WTC11 (cell line): ENCODE results near the gene FRMD4A. TPM values are rescaled to one million over a fixed set of nuclear protein-coding genes. Genes with fewer than 3 reads are reported as not detected.

Experiments used
- ATAC-seq: fragments of 200-7000 bp; cut with Tn5 transposase; 2 replicates; pipeline ENCODE4 v1.10.0; 2021; ENCODE audit warnings: mild to moderate bottlenecking, moderate library complexity
- CTCF ChIA-PET: fragments of 300-600 bp; sonication (Branson Sonifier 250); formaldehyde crosslinking; loops from one replicate; lab custom pipeline; 2021; ENCODE audit warnings: antibody characterized with exemption; lab: Charles Lee
- POLR2A ChIA-PET: fragments of 350-600 bp; sonication (Branson Sonifier 250); formaldehyde crosslinking; loops from one replicate; lab custom pipeline; 2021; ENCODE audit warnings: antibody characterized with exemption; lab: Charles Lee
- DNase-seq: peaks from one replicate; pipeline ENCODE4 v3.0.0; 2021; ENCODE audit warnings: low spot score
- H3K27ac Mint-ChIP-seq: 2 replicates; pipeline ENCODE4 v1.8.0; 2021; ENCODE audit warnings: mixed read lengths
- H3K27me3 Mint-ChIP-seq: 2 replicates; pipeline ENCODE4 v1.8.0; 2021; ENCODE audit warnings: low read depth, mild to moderate bottlenecking, moderate library complexity, mixed read lengths
- H3K36me3 Mint-ChIP-seq: 2 replicates; pipeline ENCODE4 v1.8.0; 2021; ENCODE audit warnings: mixed read lengths
- H3K4me1 Mint-ChIP-seq: 2 replicates; pipeline ENCODE4 v1.8.0; 2022; ENCODE audit warnings: mixed read lengths
- H3K4me3 Mint-ChIP-seq: 2 replicates; pipeline ENCODE4 v1.8.0; 2021; ENCODE audit warnings: mild to moderate bottlenecking, moderate library complexity, mixed read lengths
- H3K9me3 Mint-ChIP-seq: 2 replicates; pipeline ENCODE4 v1.8.0; 2021; ENCODE audit warnings: mixed read lengths
- ATF1 ChIP-seq: sonication (generic); formaldehyde crosslinking; IDR thresholded peaks from 2 replicates; pipeline ENCODE4 v1.8.1; 2023; ENCODE audit warnings: mild to moderate bottlenecking, moderate library complexity, missing genetic modification reagents
- GTF2I ChIP-seq: fragments of 250-450 bp; sonication (Bioruptor Pico); conservative IDR thresholded peaks from 2 replicates; pipeline ENCODE4 v1.4.0; 2021; ENCODE audit warnings: mild to moderate bottlenecking
- NFATC4 ChIP-seq: fragments of 250-450 bp; sonication (Bioruptor Pico); IDR thresholded peaks from 2 replicates; pipeline ENCODE4 v1.9.0; 2021; ENCODE audit warnings: mild to moderate bottlenecking
- NFYB ChIP-seq: sonication (generic); formaldehyde crosslinking; conservative IDR thresholded peaks from 2 replicates; pipeline ENCODE4 v1.8.0; 2022; ENCODE audit warnings: low read depth, missing genetic modification reagents
- SP1 ChIP-seq: sonication (generic); formaldehyde crosslinking; conservative IDR thresholded peaks from 2 replicates; pipeline ENCODE4 v1.8.1; 2022; ENCODE audit warnings: missing genetic modification reagents
- TEAD1 ChIP-seq: sonication (generic); formaldehyde crosslinking; IDR thresholded peaks from 2 replicates; pipeline ENCODE4 v1.8.0; 2022; ENCODE audit warnings: mild to moderate bottlenecking, missing genetic modification reagents
- ZNF121 ChIP-seq: sonication (generic); formaldehyde crosslinking; IDR thresholded peaks from 2 replicates; pipeline ENCODE4 v1.8.0; 2023; ENCODE audit warnings: missing genetic modification reagents
- ZNF219 ChIP-seq: sonication (generic); formaldehyde crosslinking; IDR thresholded peaks from 2 replicates; pipeline ENCODE4 v1.8.0; 2023; ENCODE audit warnings: missing genetic modification reagents, mild to moderate bottlenecking, borderline replicate concordance
- total RNA-seq: library from RNA; stranded (reverse); gene quantifications from 3 replicates; pipeline ENCODE4 v1.2.3, GENCODE V29; 2021
- TF ChIP-seq, protein P1 (sequence below): sonication (generic); formaldehyde crosslinking; IDR thresholded peaks from 2 replicates; pipeline ENCODE4 v1.8.1; 2023; ENCODE audit warnings: mild to moderate bottlenecking, missing genetic modification reagents, moderate library complexity
- TF ChIP-seq, protein P2 (sequence below): fragments of 250-450 bp; sonication (Bioruptor Pico); IDR thresholded peaks from 2 replicates; pipeline ENCODE4 v1.9.0; 2021; ENCODE audit warnings: mild to moderate bottlenecking, borderline replicate concordance
- TF ChIP-seq, protein P3 (sequence below): sonication (generic); formaldehyde crosslinking; IDR thresholded peaks from 2 replicates; pipeline ENCODE4 v1.8.1; 2022; ENCODE audit warnings: mild to moderate bottlenecking, moderate library complexity, missing genetic modification reagents
- TF ChIP-seq, protein P4 (sequence below): sonication (generic); formaldehyde crosslinking; conservative IDR thresholded peaks from 2 replicates; pipeline ENCODE4 v1.8.1; 2023; ENCODE audit warnings: mild to moderate bottlenecking, low read depth, missing genetic modification reagents, moderate library complexity
- TF ChIP-seq, protein P5 (sequence below): fragments of 250-450 bp; sonication (Bioruptor Pico); IDR thresholded peaks from 2 replicates; pipeline ENCODE4 v1.9.0; 2021; ENCODE audit warnings: mild to moderate bottlenecking
- TF ChIP-seq, protein P6 (sequence below): sonication (generic); formaldehyde crosslinking; IDR thresholded peaks from 2 replicates; pipeline ENCODE4 v1.8.0; 2023; ENCODE audit warnings: missing genetic modification reagents, mild to moderate bottlenecking, borderline replicate concordance
- TF ChIP-seq, protein P7 (sequence below): sonication (generic); formaldehyde crosslinking; IDR thresholded peaks from 2 replicates; pipeline ENCODE4 v1.8.1; 2023; ENCODE audit warnings: mild to moderate bottlenecking, moderate library complexity, missing genetic modification reagents

Gene FRMD4A
- total RNA-seq, 1 experiment from 2014 or later, result 35.5 TPM

DNA sequence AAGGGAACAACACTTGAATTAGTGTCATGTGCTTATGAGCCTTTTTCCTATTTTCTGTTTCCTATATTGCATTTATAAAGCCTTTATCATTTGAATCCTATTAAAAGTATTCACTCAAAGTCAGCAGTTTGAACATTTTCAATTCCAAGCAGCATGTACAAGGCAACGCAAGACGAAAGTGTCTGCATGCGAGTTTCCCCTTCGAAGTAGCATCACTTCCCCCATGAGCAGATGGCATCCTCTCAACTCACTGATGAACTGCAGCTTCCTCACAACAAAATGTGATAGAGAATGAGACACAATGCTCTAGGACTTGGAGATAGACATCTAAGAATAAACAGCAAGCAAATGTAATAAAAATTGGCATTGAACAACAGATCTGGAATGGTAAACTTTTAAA is 473.3 kb downstream of the FRMD4A start:
- H3K36me3 Mint-ChIP-seq, result no peaks in the 10 kb centered on the region
- H3K9me3 Mint-ChIP-seq, result no peaks in the 10 kb centered on the region
- TF ChIP-seq ZNF219 (no peak), TEAD1 (CRISPR knock-in tag) (no peak), ATF1 (CRISPR knock-in tag) (no peak), NFATC4 (CRISPR knock-in tag) (no peak), NFYB (no peak), ZNF121 (CRISPR knock-in tag) (no peak), SP1 (CRISPR knock-in tag) (no peak), GTF2I (CRISPR knock-in tag) (no peak)
- TF ChIP-seq, protein P1, sequence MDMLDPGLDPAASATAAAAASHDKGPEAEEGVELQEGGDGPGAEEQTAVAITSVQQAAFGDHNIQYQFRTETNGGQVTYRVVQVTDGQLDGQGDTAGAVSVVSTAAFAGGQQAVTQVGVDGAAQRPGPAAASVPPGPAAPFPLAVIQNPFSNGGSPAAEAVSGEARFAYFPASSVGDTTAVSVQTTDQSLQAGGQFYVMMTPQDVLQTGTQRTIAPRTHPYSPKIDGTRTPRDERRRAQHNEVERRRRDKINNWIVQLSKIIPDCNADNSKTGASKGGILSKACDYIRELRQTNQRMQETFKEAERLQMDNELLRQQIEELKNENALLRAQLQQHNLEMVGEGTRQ (CRISPR knock-in tag), result no peak
- TF ChIP-seq, protein P2, sequence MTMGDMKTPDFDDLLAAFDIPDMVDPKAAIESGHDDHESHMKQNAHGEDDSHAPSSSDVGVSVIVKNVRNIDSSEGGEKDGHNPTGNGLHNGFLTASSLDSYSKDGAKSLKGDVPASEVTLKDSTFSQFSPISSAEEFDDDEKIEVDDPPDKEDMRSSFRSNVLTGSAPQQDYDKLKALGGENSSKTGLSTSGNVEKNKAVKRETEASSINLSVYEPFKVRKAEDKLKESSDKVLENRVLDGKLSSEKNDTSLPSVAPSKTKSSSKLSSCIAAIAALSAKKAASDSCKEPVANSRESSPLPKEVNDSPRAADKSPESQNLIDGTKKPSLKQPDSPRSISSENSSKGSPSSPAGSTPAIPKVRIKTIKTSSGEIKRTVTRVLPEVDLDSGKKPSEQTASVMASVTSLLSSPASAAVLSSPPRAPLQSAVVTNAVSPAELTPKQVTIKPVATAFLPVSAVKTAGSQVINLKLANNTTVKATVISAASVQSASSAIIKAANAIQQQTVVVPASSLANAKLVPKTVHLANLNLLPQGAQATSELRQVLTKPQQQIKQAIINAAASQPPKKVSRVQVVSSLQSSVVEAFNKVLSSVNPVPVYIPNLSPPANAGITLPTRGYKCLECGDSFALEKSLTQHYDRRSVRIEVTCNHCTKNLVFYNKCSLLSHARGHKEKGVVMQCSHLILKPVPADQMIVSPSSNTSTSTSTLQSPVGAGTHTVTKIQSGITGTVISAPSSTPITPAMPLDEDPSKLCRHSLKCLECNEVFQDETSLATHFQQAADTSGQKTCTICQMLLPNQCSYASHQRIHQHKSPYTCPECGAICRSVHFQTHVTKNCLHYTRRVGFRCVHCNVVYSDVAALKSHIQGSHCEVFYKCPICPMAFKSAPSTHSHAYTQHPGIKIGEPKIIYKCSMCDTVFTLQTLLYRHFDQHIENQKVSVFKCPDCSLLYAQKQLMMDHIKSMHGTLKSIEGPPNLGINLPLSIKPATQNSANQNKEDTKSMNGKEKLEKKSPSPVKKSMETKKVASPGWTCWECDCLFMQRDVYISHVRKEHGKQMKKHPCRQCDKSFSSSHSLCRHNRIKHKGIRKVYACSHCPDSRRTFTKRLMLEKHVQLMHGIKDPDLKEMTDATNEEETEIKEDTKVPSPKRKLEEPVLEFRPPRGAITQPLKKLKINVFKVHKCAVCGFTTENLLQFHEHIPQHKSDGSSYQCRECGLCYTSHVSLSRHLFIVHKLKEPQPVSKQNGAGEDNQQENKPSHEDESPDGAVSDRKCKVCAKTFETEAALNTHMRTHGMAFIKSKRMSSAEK, result no peak
- TF ChIP-seq, protein P3, sequence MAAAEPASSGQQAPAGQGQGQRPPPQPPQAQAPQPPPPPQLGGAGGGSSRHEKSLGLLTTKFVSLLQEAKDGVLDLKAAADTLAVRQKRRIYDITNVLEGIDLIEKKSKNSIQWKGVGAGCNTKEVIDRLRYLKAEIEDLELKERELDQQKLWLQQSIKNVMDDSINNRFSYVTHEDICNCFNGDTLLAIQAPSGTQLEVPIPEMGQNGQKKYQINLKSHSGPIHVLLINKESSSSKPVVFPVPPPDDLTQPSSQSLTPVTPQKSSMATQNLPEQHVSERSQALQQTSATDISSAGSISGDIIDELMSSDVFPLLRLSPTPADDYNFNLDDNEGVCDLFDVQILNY, result no peak
- TF ChIP-seq, protein P4, sequence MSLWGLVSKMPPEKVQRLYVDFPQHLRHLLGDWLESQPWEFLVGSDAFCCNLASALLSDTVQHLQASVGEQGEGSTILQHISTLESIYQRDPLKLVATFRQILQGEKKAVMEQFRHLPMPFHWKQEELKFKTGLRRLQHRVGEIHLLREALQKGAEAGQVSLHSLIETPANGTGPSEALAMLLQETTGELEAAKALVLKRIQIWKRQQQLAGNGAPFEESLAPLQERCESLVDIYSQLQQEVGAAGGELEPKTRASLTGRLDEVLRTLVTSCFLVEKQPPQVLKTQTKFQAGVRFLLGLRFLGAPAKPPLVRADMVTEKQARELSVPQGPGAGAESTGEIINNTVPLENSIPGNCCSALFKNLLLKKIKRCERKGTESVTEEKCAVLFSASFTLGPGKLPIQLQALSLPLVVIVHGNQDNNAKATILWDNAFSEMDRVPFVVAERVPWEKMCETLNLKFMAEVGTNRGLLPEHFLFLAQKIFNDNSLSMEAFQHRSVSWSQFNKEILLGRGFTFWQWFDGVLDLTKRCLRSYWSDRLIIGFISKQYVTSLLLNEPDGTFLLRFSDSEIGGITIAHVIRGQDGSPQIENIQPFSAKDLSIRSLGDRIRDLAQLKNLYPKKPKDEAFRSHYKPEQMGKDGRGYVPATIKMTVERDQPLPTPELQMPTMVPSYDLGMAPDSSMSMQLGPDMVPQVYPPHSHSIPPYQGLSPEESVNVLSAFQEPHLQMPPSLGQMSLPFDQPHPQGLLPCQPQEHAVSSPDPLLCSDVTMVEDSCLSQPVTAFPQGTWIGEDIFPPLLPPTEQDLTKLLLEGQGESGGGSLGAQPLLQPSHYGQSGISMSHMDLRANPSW (CRISPR knock-in tag), result no peak
- TF ChIP-seq, protein P5, sequence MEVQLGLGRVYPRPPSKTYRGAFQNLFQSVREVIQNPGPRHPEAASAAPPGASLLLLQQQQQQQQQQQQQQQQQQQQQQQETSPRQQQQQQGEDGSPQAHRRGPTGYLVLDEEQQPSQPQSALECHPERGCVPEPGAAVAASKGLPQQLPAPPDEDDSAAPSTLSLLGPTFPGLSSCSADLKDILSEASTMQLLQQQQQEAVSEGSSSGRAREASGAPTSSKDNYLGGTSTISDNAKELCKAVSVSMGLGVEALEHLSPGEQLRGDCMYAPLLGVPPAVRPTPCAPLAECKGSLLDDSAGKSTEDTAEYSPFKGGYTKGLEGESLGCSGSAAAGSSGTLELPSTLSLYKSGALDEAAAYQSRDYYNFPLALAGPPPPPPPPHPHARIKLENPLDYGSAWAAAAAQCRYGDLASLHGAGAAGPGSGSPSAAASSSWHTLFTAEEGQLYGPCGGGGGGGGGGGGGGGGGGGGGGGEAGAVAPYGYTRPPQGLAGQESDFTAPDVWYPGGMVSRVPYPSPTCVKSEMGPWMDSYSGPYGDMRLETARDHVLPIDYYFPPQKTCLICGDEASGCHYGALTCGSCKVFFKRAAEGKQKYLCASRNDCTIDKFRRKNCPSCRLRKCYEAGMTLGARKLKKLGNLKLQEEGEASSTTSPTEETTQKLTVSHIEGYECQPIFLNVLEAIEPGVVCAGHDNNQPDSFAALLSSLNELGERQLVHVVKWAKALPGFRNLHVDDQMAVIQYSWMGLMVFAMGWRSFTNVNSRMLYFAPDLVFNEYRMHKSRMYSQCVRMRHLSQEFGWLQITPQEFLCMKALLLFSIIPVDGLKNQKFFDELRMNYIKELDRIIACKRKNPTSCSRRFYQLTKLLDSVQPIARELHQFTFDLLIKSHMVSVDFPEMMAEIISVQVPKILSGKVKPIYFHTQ (CRISPR knock-in tag), result no peak
- TF ChIP-seq, protein P6, sequence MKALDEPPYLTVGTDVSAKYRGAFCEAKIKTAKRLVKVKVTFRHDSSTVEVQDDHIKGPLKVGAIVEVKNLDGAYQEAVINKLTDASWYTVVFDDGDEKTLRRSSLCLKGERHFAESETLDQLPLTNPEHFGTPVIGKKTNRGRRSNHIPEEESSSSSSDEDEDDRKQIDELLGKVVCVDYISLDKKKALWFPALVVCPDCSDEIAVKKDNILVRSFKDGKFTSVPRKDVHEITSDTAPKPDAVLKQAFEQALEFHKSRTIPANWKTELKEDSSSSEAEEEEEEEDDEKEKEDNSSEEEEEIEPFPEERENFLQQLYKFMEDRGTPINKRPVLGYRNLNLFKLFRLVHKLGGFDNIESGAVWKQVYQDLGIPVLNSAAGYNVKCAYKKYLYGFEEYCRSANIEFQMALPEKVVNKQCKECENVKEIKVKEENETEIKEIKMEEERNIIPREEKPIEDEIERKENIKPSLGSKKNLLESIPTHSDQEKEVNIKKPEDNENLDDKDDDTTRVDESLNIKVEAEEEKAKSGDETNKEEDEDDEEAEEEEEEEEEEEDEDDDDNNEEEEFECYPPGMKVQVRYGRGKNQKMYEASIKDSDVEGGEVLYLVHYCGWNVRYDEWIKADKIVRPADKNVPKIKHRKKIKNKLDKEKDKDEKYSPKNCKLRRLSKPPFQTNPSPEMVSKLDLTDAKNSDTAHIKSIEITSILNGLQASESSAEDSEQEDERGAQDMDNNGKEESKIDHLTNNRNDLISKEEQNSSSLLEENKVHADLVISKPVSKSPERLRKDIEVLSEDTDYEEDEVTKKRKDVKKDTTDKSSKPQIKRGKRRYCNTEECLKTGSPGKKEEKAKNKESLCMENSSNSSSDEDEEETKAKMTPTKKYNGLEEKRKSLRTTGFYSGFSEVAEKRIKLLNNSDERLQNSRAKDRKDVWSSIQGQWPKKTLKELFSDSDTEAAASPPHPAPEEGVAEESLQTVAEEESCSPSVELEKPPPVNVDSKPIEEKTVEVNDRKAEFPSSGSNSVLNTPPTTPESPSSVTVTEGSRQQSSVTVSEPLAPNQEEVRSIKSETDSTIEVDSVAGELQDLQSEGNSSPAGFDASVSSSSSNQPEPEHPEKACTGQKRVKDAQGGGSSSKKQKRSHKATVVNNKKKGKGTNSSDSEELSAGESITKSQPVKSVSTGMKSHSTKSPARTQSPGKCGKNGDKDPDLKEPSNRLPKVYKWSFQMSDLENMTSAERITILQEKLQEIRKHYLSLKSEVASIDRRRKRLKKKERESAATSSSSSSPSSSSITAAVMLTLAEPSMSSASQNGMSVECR (CRISPR knock-in tag), result no peak
- TF ChIP-seq, protein P7, sequence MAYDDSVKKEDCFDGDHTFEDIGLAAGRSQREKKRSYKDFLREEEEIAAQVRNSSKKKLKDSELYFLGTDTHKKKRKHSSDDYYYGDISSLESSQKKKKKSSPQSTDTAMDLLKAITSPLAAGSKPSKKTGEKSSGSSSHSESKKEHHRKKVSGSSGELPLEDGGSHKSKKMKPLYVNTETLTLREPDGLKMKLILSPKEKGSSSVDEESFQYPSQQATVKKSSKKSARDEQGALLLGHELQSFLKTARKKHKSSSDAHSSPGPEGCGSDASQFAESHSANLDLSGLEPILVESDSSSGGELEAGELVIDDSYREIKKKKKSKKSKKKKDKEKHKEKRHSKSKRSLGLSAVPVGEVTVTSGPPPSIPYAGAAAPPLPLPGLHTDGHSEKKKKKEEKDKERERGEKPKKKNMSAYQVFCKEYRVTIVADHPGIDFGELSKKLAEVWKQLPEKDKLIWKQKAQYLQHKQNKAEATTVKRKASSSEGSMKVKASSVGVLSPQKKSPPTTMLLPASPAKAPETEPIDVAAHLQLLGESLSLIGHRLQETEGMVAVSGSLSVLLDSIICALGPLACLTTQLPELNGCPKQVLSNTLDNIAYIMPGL (CRISPR knock-in tag), result no peak
- CTCF ChIA-PET, result no interaction called here
- no peak overlapping the region; the same call in 1 of the 2 replicates for H3K27ac Mint-ChIP-seq
- POLR2A ChIA-PET, result no interaction called here
- no peak for ATAC-seq
- no peaks in the 10 kb centered on the region for H3K27me3 Mint-ChIP-seq
- no peak for DNase-seq
- H3K4me1 Mint-ChIP-seq, result no peaks in the 10 kb centered on the region; the same call in 1 of the 2 replicates
- no peak overlapping the region for H3K4me3 Mint-ChIP-seq
